Stimulated activated CD8-positive, alpha-beta memory T cell treated with anti-CD3 and anti-CD28 coated beads, Interleukin-4, amount 100 ng/mL, for 48 hours (primary cell): ENCODE data around the gene RBM20.
A peak's percentile ranks its signal among the peaks of the same experiment; 100 is the strongest.
"Not testable (repeated sequence)": the region's sequence is repeated elsewhere in the genome, so short reads cannot be mapped to it uniquely, and the experiment has no call there.

ENCODE experiments used
- DNase-seq: peaks from one replicate; pipeline ENCODE4 v3.0.0-alpha.2; 2020

RBM20 gene

DNA sequence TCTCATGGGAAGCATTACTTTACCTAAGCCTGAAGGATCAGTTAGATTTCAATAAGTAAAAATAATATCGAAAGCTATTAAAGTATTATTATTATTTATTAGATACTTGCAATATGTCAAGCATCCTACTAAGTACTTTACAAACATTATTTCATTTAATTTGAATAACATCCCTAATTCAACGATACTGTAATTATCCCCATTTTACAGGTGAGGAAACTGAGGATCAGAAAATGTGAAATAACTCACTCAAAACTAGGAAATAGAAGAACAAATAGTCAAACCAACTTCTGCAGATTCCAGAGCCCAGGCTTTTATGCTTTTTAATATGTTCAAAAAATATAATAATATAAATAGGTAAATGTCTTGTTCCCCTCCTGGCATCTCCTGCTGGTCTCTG lies 217.3 kb downstream of the RBM20 start:
- no peak for DNase-seq

DNA sequence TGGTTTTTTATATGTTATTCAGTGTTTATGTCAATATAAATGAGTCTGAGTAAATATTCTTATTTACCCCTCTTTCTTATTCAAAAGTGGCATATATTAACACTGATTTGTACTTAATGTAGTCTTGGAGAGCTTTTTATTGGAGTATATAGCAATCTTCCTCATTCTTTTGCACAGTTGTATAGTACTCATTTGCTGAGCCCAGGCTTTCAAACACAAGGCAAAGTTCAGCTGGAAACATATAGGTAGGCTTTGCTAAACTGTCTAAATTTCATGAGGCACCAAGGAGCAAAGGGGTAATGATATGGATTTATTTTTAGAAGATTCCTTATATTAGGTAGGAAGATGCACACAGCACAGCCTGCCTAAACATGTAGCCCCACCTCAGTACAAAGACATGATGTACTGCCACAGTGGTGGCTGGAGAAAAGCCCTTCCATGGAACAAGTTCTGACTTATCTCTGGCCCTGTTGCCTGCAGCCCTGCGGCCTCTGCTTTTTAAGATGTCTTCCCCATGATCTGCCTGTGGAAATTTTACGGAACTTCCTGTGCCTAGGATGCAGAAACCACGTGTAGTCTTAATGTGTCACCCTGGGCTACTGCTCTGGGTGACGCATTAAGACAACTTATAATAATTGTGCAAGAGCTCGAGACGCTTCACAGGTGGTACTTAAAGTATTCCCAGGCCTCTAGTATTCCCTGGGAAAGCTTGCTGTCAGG lies 218.0 kb downstream of the RBM20 start:
- no peak for DNase-seq

DNA sequence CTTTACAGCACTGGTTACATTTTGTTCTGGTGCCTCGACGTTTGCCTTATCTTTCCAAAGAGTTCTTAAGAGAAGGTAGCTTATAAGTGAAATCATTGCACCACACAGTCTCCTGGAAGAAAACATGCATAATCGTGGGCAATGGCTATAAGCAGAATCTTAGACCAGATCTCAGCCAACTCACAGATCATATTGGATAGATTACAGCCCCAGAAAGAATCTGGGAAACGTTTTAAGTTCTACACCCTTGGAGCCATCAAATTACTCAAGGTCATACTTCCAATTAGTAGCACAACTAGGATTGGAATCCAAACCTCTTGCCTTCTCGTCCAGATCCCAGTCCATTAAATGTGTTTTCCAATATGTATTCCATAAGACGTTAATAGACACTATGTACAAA lies 218.8 kb downstream of the RBM20 start:
- DNase-seq: no peak

DNA sequence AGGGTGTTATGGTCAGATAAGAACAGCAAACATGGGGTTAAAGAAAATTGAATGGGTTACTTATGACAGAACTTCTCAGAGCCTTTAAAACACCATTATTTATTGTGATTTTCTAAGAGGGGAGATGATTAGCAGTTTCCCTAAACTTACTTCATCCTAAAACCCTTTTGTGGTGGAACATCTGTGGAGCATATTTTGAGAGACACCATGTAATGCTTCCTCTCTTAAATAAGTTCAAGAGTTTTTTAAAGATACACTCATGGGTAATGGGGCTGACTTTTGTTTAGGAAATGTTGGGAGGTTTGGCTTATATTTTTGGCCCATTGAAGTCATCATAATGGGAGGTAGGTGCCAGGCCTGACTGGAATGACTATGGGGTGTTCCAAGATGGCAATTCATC lies 219.2 kb downstream of the RBM20 start:
- no peak for DNase-seq

DNA sequence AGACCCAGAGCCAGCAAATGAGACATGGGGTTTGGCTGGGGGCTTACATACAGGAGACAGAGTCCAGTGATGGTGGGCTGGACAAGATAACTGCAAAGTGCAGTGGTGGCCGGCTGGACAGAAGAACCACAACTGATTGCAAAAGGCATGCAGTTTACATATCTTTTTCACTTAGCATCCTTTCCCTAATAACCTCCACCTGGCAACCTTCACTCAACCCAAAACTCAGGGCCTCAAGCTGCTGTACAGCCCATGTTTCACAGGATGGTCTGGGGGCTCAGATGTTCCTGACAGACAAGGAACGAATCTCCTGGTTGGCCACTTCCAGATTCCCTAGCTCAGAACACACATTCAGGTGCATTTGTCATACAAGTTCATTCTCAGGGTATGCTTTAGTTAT lies 219.8 kb downstream of the RBM20 start:
- DNase-seq: no peak

DNA sequence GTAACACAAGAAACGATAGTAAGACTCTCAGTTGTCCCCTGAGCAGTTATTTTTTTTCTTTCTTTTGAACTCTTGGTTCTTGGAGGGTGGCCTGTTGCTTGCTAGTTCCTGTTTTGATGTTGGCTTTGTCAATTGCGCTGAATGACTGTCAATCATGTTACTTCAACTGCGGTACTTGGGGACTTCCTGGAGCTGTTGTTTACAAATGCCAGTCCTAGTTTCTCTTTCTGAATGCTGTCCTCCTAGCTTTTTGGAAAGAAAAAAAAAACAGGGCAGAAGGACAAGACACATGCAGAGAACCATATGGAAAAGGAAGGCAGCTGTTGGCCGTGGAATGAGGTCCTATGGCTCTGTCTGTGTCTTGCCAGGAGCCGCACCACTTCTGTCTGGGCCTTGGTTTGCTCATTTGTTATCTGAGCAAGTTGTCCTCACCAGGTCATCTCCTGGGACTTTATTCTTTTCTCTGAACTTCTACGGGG lies 220.6 kb downstream of the RBM20 start:
- no peak for DNase-seq

DNA sequence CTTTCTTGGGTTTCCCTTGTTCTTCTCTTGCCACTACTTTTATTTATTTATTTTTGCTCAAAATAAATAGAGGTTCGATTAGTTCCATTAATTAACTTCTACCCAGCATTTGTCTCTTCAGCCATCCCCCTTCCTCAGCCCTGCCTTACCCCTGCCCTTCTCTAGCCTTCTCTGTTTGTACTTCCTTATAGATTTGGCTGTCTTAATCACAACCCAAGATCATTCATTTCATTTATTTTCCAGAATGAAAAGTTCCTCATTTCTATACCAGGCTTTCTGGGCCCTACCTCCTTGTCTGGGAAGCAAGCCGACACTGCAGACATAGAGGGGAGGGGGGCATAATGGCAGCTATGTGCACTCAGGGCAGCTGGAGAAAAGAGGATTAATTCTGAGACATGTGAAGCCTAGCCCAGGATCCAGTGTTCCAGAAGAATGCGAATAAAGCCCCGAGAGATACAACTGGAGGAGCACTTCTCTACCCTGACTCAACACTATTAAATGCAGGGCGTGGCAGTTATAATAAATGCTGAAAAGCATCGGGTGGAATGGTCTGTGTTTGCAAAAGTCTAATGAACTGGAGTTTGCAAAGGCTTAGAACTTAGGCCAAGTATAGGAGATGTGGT lies 221.2 kb downstream of the RBM20 start:
- no peak for DNase-seq

DNA sequence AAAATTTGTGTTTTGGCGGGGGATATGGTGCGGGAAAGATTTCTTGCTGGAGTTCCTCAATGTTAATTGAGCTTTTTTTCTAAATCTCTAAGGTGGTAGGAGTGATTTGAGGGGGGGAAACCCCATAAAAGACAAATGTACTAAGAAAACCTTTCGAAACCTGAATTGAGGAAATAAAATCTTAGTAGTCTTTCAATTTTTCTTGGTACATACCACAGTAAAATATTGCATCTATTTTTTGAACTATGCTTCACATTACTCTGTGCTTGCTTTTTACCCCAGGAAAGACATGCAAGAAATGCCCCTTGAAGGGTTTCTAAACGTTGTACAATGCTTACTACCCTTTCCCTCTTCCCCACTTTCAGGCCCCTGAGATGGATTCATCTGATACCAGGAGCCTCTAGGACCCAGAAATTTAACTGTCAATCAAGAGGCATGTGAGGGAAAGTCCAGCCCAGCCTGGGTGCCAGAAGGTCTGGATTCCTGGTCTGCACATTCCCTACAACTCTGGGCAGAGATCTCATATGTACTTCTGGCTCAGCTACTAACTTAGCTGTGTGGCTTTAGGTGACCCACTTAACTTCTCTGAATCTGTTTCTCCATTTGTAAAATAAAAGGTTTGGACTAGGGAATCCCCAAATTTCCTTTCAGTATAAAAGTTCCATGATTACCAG lies 221.8 kb downstream of the RBM20 start:
- no peak for DNase-seq

DNA sequence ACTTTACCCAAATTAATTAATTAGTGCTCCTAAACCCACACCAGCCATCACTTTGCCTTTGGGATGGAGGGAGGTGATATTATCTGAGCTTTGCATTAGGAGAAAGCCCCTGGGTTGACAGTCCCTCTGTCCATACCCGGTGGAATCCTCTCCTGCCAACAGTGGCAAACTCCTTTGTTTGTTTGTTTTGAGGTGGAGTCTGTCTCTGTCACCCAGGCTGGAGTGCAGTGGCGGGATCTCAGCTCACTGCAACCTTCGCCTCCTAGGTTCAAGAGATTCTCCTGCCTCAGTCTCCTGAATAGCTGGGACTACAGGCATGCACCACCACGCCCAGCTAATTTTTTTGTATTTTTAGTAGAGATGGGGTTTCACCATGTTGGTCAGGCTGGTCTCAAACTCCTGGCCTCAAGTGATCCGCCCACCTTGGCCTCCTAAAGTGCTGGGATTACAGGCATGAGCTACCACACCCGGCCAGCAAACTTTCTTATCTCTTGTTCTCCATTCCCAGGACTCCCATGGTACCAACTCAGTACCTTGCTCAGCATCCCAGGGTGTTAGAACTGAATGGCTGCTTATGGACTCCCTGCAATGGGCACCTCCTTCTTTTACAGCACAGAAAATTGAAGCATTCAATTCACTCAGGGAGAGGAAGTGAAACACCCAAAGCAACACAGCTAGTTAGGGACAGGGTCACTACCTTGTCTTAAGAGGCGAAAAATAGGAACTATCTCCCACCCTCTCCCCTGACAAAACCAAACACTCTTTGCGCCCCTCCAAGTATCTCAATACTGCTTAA lies 223.1 kb downstream of the RBM20 start:
- not testable (repeated sequence) for DNase-seq

DNA sequence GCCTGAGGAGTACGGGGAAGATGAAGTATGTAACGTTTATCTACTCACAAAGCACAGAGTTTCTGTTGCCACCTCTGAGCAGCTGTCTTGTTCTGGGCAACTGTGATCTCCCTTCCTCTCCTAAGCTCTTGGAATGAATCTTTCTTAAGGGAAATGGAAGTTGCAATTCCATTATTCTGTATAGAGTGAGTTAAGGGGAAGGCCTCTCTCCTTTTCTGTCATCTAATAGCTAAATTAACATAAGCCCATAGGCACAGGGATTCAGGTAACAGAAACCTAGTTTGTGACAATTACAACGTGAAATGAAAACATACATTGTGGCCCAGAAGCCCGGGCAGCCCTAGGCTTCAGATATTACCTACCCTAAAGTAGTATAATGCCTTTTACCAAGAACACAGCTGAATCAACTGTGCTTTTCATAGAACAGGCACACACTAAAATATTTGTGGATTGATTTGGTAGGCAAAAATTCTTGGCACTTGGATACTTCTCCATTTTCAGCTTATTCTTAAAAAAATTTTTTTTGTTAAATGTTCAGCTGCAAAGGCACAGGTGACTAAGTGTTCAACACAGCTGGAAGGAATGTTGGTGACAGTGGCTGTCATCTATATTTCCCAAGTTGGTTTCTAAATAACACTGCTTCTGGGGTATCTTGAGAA lies 223.8 kb downstream of the RBM20 start:
- DNase-seq: no peak

DNA sequence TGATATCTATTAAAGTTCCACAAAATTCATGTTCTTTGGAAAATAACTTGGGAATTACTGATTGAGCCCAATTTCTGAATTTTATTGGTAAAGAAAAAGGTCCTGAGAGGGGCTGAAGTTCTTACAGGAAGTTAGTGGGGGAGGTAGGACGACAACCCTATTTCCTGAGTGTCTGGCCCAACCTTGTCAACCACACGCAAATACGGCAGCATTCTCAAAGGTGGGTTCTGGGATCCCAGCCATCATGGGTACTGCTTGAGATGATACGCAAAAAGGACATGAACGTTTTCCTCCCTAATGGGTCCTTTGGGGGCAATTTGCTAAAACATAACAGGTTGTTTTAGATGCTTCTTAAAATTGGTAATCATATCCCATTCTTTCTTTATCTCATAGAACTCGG lies 224.8 kb downstream of the RBM20 start:
- no peak for DNase-seq

DNA sequence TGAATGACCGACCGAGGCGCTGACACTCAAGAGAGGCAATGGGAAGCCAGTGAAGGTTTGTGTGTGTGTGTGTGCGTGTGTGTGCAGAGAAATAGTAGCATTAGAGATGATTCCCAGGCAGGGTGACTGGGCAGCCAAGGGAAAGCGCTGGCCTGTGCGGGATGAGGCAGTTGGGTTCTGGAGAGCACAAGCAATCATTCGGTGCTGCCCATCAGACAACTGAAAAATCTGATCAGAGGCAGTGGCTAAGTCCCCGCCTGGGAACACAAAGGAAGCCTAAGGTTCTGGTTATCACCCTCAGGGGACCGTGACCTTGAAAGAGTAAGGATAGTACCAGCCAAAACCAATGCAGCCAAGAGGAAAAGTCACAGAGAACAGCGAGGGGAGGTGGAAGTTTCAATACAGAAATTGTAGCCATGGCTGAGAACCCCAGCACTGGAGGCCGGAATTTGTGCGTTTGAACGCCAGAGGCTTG lies 226.7 kb downstream of the RBM20 start:
- DNase-seq: no peak

DNA sequence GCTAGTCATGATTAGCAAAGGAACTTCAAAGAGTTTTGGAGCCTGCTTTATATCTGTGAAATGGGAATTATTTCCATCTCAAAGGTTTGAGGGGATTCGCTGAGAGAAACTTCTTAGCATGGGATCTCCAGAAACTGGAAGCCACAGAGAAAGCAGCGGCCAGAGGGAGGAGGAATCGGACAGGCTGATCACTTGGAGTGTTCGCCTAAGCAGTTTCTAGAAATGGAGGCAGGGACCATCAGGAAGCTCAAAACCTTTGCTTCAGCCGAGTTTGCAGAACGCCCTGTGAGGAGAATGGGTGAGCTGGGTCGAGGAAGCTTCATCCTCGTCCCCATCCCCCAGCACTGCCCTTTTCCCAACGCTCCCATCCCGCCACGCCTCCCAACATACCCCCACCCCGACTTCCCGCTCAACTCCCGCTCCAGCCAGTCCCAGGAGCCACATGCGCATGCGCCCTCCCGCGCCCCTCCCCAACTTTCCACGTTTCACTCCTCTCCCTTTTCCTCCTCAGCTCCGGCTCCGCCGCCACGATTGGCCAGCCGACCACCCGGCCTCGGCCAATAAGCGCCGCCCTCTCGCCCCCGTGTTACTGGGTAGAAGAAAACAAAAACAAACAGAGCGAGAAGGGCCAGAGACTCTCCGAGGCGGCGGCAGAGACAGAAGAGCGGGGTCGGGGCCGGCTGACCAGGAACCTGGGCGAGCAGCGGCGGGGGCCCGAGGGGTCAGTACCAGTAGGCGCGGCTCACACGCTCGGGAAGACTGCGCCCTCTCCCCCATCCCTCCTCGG lies 227.4 kb downstream of the RBM20 start, which contains the start of gene PDCD4:
Gene PDCD4, plus strand, starts transcription at position 631 of the 787 bp plus-strand sequence. CDS start 4,100 bp downstream, outside the sequence.
- DNase-seq: peak; percentile 98

DNA sequence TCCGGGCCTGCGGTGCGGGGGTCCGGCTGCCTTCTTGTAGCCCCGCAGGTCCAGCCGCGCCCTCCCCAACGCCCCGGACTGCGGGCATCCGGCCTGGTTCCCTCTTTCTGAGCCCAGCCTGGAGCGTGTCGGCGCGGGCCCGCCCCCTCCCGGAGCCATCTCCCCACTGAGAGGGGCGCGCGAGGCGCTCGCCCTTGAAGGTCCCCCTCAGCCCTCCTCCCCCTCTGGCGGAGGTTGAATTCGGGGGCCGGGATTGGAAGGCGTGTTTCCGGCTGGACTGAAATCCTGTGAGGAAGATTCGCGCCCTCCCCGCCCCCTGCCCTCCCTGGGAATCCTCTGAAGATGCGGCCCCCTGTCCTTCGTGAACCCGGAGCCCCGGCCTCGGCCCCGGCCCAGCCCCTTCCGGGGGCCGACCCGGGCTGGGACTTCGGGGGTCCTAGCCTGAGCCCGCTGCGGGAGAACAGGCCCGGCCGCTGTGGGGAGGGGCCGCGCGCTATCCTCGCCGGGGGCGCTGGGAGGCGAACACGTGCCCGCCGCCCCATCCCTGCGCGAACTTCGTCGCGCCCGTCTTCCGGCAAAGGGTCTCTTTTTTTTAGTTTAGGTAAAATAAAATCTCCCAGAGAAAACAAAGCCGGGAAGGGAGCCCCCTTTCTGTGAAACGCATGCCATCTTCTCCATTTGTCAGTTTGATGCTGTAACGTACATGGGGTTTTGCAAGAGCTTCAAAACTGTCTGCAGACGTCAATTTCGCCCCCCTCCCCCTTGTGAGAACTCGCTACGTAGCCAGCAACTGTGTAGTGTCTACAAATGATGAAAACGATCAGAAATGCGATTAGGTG lies 228.2 kb downstream of the RBM20 start:
- peak; percentile 79 for DNase-seq

DNA sequence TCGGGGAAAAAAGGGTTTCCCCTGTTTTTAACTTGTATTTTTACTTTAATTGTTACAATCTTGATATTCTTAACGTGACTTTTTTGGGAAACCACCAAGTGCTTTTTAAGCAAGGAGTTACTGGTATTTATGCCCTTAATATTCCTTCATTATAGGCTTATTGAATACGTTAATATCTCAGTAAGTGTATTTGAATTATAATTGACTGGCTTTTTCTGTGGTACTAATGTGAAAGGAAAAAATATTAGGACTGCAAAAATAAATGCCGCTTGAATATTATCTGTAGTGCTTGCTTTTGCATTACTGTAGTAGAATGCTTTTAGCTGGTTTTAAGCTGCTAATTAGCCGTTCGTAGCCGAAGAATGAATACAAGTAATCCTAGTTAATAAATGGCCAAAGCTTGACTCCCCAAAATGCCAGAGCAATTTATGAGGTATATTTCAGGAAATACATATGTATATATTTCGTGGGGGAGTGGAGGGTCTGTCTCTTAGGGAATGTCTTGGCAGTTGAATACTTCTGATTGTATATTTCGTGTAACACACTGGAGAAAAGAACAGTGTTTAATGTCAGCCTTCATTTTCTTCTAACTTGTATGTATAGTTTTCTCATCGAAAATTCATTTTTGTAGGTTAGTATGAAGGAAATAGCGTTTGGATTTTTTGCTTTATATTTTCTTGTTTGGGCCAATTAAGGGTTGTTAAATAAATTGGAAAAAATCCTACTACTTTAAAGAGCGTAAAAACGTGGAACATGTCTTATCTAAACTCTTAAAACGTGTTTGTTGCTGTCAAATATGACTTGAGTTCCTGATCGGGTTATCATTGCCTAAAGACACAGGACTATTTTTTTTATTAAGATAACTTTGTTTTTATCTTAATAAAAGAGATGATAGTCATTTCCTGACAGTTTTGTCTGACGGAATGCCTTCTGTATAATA lies 229.1 kb downstream of the RBM20 start:
- no peak for DNase-seq

DNA sequence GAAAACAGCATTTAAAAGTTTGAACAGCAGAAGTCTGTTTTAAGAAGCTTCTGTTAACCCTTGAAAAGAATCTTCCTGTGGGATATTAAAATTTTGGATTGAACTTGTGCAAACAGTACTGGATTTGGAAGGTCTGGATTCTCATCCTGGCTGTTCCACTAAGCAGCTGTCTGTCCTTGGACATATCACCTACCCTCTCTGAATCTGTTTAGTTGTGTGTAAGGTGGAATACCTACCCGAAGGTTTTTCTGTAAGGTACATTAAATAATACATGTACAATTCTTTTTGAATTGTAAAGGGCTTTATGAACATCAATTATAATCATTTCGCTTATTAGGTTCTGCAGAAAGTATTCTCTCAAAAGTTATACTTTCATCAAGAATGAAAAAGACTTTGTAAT lies 229.8 kb downstream of the RBM20 start:
- no peak for DNase-seq

DNA sequence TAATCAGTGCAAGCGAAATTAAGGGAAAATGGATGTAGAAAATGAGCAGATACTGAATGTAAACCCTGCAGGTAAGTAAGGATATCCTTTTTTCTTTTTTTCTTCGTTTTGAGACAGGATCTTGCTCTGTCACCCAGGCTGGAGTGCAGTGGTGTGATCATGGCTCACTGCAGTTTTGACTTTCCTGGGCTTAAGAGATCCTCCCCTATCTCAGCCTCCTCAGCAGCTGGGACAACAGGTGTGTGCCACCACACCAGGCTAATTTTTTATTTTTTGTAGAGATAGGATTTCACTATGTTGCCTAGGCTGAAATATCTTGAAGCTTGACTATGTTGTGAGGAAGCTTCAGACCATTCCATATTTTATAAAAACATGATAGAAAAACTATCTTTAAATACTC lies 231.9 kb downstream of the RBM20 start:
- no peak for DNase-seq

DNA sequence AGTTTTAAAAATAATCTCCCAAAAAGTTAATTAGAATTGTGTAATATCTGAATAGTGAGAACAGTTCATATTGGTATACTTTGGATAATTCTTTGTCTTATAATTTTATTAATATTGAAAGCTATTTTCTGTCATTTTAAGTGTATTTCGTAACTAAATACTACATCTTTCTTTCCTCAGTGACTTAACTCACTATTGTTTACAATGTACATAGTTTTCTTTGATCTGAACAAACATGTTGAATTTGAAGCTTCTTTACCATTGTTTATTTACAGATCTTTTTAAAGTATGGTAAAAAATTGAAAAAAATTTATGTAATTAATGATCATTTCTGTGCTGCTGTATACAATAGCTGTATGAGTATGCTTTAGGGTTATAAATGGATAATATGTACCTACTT lies 232.7 kb downstream of the RBM20 start:
- no peak for DNase-seq

DNA sequence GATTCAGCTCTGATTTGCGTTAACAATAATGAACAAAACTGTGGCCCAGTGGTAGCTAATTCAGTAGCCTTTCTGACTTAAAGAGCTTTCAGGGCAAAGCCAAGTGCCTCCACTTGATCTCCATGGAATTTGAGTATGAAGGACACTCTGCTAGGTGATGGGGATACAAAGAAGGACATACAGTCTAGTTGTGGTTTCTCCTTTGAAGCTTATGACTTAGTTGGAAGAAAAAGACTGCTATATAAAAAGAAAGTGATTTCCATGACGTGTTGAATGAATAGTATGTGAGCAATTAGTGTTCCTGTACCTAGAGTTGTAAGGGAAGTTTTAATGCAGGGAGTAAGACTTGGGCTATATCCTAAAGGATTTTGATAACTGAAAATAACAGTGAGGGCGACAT lies 235.9 kb downstream of the RBM20 start:
- no peak for DNase-seq

DNA sequence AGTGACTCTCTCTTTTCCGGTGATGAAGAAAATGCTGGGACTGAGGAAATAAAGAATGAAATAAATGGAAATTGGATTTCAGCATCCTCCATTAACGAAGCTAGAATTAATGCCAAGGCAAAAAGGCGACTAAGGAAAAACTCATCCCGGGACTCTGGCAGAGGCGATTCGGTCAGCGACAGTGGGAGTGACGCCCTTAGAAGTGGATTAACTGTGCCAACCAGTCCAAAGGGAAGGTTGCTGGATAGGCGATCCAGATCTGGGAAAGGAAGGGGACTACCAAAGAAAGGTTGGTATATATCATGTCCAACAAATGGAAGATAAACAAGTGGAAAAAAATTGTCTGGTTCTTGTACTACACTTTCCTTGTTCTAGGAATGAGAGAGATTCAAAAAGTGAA lies 237.1 kb downstream of the RBM20 start:
- no peak for DNase-seq
